CMK (cell line): ENCODE data around the gene CMYA5.

Experiments used
- DNase-seq: peaks from one replicate; pipeline ENCODE4 v3.0.0-alpha.2; 2010; ENCODE audit warnings: low read depth

Gene CMYA5

GRCh38 chr5:79795764-79796398 lies 106.2 kb downstream of the CMYA5 start:
- no peak for DNase-seq

- DNase-seq = no peak
Observed at GRCh38 chr5:79798893-79799590, 109.4 kb downstream of the CMYA5 start.

DNA sequence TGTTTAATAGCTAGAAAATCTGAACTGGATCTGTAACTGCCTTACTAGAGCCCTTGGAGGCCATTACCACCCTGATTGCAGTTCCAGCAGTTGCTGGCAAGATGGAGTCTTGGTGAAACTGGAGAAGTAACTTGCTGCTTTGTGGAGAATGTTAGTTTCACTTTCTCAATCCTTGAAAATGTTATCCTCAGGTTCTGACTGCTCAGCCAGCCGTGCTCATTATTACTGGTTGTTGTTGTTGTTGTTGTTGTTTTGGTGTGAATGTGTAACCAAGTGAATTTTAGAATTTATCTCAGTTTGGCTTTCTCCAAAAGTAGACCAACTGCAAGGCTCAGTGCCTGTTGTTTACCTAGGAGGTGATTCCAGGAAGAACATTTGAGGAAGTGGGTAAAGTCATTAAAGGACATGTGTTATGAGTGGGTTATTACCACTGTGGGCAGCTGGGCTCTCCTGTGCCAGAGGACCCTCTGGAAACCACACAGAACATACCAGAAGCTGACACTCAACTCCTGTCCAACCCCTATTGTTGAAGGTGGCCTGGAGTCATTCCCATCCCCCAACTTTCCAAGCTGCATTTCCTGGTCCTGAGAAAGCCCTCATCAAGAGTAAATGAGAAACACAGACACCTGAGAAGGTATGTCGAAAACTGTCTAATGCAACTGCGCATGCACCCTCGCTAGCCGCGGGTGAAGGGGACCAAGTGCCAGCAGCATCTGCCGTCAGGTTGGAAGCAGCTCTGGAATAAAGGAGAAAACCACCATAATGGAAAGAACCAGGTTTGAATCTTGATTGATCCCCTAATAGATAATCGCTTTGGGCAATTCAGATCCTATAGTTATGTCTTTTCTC lies 111.6 kb downstream of the CMYA5 start:
- DNase-seq = no peak

DNA sequence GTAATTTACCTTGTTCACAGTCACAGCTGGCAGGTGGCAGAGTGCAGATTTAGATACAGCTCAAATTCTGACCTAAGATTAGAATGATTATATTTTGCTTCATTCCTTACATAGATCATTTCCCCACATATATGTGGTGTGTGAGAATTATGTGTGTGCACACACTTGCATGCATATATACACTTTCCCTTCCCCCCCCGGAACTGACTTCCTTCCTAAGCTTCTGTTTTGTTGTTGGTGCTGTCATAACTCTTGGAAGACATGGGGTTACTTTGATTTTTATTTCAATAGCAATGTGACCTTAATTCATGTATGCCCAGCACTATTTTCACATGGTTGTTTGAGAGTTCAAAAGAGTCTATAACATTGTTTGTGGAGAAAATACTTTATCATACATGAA lies 112.8 kb downstream of the CMYA5 start:
- DNase-seq = no peak

DNA sequence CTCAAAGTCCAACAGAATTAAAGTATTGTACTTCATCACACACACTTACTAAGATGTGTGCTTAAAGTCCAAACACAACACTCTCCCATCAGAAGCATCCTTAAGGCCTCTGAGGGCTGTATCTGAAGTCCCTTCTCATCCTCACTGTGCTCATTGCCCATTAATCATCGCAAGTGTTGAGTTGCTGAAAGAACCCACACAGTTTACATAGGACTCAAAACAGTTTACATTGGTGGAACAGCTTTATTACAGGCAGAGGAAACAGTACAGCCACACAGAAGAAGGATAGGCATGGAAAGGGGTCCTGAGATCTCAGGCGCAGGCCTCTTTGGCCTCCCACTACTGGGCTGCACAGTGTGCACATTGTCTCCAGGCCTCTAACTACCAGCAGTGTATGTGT lies 113.4 kb downstream of the CMYA5 start:
- DNase-seq = no peak

DNA sequence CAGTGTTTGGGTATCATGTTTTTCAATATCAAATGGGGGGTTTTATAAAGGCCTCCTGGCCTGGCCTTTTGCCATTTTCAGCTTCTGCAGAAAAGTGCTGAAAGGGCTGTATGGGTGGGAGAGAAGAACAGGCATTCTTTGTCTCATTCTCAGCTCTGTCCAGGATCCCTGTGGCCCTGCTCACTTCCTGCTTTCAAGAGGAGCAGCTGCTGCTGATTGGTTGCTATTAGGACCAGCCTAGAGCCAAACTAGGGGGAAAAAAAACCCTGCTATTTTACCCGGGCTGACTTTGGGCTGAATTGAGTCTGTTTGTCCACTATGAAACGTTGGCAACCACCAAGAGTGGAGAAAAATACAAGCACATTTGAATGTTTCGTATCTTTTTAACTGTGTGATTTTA lies 117.1 kb downstream of the CMYA5 start:
- DNase-seq = no peak

DNA sequence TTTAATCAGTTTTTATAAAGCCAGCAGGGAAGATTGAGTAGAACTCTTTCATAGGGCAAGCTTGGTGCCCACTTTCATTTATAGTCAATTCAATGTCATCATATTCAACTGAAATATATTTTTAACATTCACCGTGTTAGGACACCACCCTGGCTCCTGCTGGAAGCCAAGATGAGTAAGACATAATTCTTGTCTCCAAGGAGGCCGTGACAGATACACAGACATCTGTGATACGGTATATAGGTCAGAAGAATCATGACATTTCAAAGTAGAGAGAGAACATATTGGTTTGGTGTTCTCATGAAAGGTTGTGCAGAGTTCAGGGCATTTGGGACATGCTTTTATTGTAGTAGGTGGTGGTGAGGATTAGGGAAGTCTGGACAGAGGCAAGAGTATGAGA lies 120.1 kb downstream of the CMYA5 start:
- DNase-seq = no peak

DNA sequence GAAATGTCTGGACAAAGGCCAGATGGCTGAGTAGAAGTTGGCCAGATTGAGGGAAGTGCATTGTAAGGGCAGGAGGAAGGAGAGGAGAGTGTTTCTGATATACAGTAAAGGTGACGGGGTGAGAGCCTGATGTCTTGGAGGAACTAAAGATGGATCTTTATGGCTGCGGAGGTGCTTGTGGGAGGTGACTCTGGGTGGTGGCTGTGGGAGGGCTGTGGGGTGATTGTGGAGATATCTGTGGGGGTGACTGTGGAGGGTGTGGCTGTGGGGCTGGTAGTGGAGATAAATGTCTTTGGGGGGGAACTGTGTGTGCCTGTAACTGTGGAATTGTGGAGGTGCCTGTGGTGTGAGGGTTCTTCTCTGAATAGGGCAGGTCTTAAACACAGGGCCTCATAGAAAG lies 121.4 kb downstream of the CMYA5 start:
- DNase-seq = no peak

- DNase-seq = no peak
Observed at GRCh38 chr5:79811904-79812303, 122.3 kb downstream of the CMYA5 start.

- no peak for DNase-seq
Observed at GRCh38 chr5:79814699-79815098, 125.1 kb downstream of the CMYA5 start.

DNA sequence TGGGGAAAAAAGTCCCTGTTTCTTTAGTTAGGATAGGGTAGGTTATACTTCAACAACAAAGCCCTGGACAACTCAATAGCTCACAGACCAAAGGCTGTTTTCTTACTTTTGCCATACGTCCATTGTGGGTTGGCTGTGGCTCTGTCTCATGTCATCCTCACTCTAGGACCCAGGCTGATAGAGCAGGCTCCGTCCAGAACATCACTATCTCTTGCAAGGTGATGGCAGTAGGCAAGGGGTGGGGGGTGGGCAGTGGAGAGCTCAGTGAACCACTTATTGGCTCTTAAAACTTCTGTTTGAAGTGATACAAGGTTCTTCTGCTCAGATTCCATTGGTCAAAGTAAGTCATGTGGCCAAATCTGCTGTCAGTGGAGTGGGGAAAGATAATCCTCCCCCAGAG lies 126.4 kb downstream of the CMYA5 start:
- no peak for DNase-seq

GRCh38 chr5:79820648-79821047 lies 131.0 kb downstream of the CMYA5 start:
- DNase-seq = no peak

GRCh38 chr5:79824444-79824843 lies 134.8 kb downstream of the CMYA5 start:
- no peak for DNase-seq

DNA sequence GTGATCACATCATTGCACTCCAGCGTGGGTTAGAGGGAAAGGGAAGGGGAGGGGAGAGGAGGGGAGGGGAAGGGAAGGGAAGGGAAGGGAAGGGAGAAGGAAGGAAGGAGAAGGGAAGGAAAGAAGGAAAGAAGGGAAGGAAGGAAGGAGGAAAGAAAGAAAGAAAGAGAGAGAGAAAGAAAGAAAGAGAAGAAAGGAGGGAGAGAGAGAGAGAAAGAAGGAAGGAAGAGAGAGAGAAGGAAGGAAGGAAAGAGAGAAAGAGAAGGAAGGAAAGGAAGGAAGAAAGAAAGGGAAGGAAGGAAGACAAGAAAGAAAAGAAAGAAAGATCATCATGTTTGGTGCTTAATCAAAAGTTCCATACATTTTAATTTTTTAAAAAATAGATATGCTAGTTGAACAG lies 136.2 kb downstream of the CMYA5 start:
- no peak for DNase-seq

DNA sequence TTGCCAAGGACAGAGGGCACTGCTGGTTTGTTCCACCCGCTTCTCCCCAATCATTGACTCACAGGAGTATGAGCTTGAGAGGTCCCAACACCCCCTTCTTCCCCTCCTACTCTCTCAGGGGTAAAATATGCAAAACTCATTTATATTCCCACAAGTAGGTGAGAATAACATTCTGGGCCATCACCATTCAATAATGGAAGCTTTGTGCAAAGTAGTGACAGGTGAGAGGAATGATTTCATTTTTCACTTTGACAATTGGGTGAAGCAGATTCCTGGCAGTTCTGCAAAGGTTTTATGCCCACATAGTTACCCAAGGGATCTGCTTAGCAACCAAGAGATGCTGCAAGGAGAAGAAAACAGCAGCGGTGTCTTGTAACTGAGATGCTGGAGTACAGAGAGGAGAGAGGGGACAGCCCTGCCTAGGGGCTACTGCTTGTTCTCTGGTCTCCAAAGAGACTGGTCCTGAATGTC lies 137.6 kb downstream of the CMYA5 start:
- no peak for DNase-seq

DNA sequence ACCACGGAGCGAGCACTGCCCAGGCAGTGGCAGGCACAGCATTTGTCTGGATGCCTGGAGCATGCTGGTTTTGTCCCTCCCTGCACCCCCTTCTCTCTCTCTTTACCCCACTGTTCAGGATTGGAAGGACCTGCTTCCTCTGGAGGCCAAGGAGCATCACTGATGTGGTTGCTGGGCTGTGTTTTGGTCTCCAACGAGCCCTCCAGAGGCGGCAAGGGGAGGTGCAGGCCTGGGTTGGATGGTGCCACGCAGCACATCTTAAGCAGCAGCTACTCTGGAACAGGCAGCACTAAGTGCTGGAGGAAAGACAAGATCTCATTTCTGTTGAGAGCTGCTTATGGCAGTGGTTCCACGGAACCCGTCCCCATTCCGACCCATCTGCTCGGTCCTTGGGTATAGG lies 139.6 kb downstream of the CMYA5 start:
- DNase-seq = no peak

GRCh38 chr5:79831381-79832309 lies 142.0 kb downstream of the CMYA5 start:
- no peak for DNase-seq

- DNase-seq = no peak
Observed at GRCh38 chr5:79832911-79833310, 143.3 kb downstream of the CMYA5 start.

DNA sequence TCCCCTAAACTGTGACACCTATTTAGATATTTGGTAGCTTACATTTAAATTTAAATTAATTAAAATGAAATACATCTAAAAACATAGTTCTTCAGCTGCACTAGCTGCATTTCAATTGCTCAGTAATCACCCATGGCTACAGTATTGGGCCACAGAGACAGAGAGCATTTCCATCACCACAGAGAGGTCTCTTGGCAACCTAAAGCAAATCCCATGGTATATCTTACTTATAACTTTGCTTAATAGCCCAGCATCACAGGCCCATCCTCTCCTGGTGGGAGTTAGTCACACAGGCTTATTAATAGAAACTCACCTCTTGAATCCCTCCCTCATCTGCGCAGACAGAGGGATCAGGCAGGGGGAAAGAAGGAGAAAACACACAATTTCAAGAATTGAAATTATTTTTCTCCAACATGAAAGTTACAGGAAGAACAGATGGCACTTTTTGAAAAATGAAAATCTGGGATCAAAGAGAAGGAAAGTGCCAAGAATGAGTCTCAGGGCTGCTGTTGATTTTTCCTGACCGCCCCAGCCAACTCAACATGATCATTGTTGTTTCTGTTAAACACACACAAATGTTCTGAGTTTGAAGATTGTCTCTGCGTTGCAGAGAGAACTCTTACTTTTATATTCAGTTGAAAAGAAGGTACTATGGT lies 144.6 kb downstream of the CMYA5 start:
- DNase-seq = no peak

DNA sequence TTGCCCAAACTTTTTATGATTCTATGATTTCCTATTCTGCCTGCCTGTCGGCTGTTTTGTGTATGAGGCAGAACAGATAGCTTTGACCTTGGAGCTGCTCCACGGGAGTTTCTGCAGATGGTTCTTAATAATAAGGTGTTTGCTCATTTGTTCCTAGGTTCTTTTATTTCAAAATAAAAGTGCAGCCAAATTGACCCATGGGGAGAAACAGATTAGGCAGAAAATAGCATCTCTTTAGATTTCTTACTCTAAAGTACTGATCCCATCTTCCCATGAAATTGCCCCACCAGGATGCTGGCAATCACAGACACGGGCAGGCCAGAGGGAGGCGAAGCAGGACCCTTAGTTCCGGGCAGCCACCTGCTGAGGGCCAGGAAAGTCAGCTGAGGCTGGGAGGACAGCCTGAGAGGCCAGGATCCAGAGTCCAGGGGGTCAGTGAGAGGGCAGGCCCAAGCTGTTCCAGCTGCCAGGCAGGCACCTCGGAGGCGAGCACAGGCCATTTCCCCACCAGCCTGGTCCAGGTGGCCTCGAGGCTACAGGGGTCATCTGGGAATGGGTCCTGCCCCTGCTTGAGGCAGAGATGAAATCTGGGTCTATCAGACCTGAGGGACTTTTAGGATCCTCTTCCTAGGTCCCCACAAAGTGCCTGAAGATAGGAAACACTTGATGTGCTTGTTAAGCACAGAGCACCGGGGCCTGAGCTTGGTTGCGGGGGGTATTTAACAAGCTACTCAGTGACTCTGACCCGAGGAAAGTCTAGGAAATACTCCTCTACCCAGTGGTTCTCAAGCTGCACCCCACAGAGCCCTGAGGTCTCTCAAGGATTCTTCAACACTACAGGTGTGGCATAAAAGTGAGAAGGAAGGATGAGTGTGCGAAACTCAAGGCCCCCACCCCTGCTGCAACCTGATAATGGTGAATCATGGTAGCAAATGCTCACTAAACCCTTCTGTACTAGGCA lies 145.4 kb downstream of the CMYA5 start:
- no peak for DNase-seq
